IPS-NIHi7 (cell line): ENCODE data around the gene ZNF446.
"Not testable (repeated sequence)": the region's sequence is repeated elsewhere in the genome, so short reads cannot be mapped to it uniquely, and the experiment has no call there.

Source experiments
- DNase-seq: peaks from one replicate; pipeline ENCODE4 v3.0.0; 2012; ENCODE audit warnings: mixed read lengths; ENCODE audit errors: extremely low spot score

The ZNF446 gene

DNA sequence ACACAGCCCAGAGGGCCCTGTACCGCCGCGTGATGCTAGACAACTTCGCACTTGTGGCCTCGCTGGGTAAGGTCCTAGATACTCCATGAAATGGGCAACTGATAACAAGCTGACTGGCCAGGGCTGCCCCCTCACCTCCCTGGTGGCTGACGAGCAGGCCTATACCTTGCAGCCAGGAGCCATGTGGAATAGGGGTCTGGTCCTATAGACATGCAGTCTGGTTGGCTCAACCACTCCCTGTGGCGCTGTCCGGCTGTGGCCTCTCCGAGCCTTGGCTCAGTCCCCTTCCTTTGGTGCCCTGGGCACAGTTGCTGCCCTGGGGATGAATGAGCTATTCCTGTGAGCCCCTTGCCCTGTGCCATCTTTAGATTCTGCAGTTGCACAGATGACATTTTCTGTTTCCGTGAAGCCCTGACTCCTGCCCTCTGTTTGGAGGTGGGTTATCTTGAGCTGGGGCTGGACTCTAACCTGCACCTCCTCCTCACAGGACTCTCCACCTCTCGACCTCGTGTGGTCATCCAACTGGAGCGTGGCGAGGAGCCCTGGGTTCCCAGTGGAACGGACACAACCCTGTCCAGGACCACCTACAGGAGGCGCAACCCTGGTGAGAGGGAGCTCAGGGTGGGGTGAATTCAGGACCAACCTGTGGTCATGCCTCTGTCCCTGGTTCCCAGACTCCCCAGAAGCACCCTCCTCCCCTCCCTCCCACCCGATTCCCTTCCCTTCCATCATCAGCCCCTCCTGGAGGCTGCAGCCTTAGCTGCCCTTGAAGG, 6.7 kb upstream of the ZNF446 start:
- no peak for DNase-seq

GRCh38 chr19:58470837-58471543, 5.2 kb upstream of the ZNF446 start:
- not testable (repeated sequence) for DNase-seq

DNA sequence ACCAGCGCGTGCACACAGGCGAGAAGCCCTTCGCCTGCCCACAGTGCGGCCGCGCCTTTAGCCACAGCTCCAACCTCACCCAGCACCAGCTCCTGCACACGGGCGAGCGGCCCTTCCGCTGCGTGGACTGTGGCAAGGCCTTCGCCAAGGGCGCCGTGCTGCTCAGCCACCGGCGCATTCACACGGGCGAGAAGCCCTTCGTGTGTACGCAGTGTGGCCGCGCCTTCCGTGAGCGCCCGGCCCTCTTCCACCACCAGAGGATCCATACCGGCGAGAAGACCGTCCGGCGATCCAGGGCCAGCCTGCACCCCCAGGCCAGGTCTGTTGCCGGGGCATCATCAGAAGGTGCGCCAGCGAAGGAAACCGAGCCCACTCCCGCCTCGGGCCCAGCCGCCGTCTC, 4.4 kb upstream of the ZNF446 start:
- no peak for DNase-seq

GRCh38 chr19:58473775-58474174, 2.4 kb upstream of the ZNF446 start:
- no peak for DNase-seq

DNA sequence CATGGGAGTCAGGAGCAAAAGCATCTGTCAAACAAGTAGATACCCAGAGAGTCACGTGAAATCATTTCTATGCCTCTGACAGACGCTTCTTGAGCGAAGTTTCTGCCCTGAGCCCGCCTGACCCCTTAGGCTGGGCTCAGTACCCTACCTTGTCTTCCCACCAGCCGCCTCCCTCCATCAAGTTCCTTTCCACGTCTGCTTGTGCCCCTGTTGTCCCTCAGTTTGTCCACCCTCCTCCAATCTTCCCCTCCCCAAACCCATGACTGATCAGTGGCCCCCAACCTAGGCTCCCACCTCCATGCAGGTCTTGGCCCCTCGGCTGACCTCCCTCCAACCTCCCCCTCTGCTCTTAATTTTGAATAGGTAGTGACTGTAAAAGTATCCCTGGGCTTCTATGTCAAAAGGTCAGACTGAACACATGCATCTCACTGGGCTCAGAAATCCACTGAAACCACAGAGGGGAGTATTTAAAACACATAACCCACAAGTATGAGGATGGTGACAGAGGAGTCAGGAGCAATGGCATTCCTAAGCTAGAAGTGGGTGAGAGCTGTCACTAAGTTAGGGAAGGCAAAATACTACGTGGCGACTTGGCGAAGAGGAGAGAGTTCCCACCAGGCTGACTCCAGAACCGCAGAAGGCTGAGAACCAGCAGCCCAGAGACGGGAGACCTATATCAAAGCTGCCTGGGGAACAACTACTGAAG, 1.7 kb upstream of the ZNF446 start:
- DNase-seq: no peak

- DNase-seq: no peak
Measured at GRCh38 chr19:58474997-58475713, 997 bp upstream of the ZNF446 start.

GRCh38 chr19:58476498-58477015, 405 bp downstream of the ZNF446 start:
- peak; percentile 28 for DNase-seq

GRCh38 chr19:58477130-58477529, 978 bp downstream of the ZNF446 start:
- DNase-seq: no peak

DNA sequence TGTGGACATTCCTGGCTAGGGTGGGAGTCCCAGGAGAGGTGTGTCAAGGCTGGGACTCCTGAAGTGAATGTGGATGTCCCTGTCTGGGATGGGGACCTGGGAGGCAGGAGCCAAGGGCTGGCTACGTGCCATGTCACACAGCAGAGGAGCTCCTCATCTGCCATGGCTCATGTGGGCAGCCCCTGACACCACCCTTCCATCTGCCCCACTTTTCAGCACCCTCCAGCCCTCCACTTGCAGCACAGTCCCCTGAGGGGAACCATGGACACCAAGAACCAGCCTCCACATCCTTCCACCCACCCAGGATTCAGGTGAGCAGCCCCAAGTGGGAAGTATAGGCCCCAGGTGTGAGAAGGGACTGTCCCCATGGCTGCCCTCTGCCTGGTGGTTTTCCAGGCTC, 1.7 kb downstream of the ZNF446 start:
- DNase-seq: no peak

DNA sequence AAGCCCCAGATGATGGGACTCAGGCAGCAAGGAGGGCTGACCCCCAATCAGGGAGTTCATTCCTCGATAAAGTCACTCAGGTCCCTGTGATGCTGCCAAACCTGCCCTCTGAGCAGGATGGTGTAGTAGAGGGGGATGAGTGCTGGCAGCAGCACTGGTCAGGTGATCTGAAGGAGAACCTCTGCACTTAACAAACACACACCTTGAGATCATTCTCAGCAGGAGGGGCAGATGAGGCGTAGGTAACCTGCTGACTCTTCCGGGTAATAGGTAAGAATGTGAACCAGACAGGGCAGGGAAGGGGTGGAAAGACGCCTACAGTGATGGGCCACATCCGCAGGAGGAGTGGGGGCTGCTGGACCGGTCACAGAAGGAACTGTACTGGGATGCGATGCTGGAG, 3.2 kb downstream of the ZNF446 start:
- DNase-seq: no peak

GRCh38 chr19:58479736-58480480, 3.8 kb downstream of the ZNF446 start:
- DNase-seq: no peak

GRCh38 chr19:58480481-58480830, 4.3 kb downstream of the ZNF446 start:
- no peak for DNase-seq

DNA sequence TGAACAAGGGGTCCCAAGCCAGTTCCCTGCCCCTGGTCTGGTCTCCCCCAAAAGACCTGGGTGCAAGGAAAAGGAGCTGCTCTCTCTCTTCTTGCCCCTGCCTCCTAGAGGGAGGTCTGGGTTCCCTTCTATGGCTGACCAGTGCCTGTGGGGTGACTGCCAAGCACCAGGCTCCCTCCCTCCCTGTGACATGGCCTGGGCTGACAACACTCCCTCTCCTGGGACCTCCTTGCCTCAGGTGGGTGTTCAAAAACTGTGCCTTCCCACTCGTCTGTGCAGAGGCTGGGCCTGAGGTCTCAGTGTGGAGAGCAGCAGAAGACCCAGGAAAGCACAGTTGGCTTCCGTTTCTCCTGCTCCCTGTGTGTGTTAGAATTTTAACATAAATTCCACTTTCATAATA, 4.7 kb downstream of the ZNF446 start:
- DNase-seq: no peak

DNA sequence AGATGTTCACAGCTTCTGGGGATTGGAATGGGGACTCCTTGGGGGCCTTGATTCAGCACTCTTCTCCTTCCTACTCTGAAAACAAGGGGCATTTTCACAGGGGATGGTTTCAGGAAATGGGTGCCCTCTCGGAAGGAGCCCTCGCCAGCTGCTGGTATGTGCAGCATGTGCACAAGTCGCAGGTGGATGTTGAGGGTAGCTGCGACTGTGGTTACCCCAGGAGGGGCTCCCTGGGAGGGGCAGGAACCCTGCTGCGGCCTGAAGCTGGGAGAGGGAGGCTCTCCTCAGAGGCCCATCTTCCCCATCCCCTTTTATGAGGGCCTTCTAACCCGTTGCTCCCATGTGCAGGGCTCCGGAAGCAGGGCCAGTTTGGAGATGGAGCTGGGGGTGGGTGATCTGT, 6.2 kb downstream of the ZNF446 start:
- DNase-seq: no peak

DNA sequence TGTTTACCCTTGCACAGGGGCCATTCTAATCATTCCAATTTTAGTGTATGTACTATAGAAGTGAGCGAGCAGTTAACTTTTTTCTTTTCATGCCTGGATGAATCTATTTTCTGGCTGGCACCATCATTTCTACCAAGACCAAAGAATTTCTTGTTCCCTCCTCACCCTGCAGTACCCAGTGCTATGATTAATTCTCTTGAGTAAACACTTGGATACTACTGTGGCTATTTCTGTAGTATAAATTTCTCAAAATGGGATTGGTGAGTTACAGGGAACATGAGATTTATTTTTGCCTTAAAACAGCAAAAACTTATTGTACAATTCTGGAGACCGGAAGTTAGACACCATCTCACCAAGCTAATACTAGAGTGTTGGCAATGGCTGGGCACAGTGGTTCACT, 7.6 kb downstream of the ZNF446 start:
- no peak for DNase-seq

- not testable (repeated sequence) for DNase-seq
Measured at GRCh38 chr19:58484349-58484748, 8.2 kb downstream of the ZNF446 start.

- no peak for DNase-seq
Measured at GRCh38 chr19:58491393-58491792, 15.2 kb downstream of the ZNF446 start.

GRCh38 chr19:58492265-58492664, 16.1 kb downstream of the ZNF446 start:
- DNase-seq: no peak

DNA sequence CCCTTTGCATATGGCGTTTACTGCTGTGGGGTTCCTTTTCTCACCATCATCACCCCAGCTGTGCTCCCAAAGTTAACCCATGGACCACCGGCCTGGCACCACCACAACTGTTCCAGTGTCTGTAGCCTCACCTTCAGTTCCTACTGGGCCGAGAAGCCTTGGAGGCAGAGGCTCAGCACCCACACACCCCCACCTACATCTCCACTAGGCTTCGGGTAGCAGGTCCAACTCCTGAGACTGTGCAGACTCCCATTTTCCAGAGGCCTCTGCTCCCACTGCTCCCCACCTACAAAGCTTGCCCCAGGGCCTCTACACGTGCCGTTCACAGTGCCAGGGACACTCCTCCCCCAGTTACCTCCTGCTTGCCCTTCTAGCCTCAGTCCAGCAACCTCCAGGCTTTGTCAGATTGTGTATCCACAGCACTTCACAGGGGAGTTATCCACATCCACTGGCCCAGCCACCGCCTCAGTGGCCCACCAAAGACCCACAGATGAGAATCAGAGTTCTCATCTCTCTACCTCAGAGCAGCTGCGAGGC, 21.6 kb downstream of the ZNF446 start:
- DNase-seq: no peak

DNA sequence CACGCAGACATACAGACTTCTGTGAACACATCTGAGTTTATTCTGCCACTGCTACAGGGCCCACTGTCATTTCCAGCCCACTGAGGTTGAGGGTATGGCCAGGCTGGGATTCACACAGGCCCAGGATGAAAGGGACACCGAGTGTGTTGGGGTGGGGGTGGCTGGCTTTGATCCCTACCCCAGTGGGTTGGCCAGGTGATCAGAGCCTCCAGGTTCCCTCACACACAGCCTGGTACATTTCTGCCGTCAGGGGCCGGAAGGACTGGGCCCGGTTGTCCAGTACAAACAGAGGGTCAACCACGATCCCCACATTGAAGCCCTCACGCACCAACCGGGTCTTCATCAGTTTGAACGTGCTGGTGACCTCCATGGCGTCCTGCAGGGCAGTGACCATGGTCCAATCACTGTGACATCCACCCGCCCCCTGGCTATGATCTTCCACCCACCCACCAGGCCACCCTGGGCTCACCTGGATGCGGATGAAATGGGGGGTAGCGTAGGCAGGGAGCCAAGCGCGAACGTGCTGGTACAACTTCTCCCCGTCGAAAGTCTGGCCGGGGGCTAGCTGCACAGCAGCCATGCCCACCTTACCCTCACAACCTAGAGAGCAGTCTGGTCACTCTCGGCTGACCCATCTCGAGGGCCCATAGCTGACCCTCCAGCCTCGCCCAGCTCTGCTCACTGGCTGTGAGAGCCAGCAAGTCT, 22.3 kb downstream of the ZNF446 start:
- no peak for DNase-seq
